Liver (tissue), 9 donors: ENCODE data around the gene CPNE1. TPM values are rescaled to one million over a fixed set of nuclear protein-coding genes. Genes with fewer than 3 reads are reported as not detected.

Source experiments
- DNase-seq: peaks from one replicate; pipeline ENCODE4 v3.0.0-alpha.2; 2017; ENCODE audit warnings: low spot score
- H3K27ac ChIP-seq, 2 donors: one replicate each; pipeline ENCODE4 v1.7.0; 2013; ENCODE audit warnings: inconsistent platforms in 2 of 2, low read length in 2 of 2, control low read depth in 1 of 2, low read depth in 1 of 2, mild to moderate bottlenecking in 1 of 2
- H3K27me3 ChIP-seq, 4 donors: one replicate each; pipeline versions ENCODE4 v1.6.1 to v1.7.0; 2013; ENCODE audit warnings: low read length in 3 of 4, inconsistent platforms in 1 of 4, mild to moderate bottlenecking in 1 of 4, moderate library complexity in 1 of 4; ENCODE audit not compliant: control insufficient read depth in 4 of 4, insufficient read depth in 4 of 4
- H3K36me3 ChIP-seq, 4 donors: one replicate each; pipeline versions ENCODE4 v1.6.1 to v1.7.0; 2013; ENCODE audit warnings: low read length in 3 of 4, mild to moderate bottlenecking in 3 of 4, low read depth in 1 of 4, moderate library complexity in 1 of 4; ENCODE audit not compliant: control insufficient read depth in 4 of 4, insufficient read depth in 3 of 4
- H3K4me1 ChIP-seq, 4 donors: one replicate each; pipeline versions ENCODE4 v1.6.1 to v1.7.0; 2013; ENCODE audit warnings: low read length in 3 of 4, mild to moderate bottlenecking in 3 of 4, moderate library complexity in 1 of 4; ENCODE audit not compliant: control insufficient read depth in 4 of 4, insufficient read depth in 4 of 4
- H3K4me3 ChIP-seq, 3 donors: one replicate each; pipeline versions ENCODE4 v1.6.1 to v1.7.0; 2013; ENCODE audit warnings: low read length in 3 of 3, control low read depth in 1 of 3, low read depth in 1 of 3, mild to moderate bottlenecking in 1 of 3
- H3K9ac ChIP-seq, 2 donors: one replicate each; pipeline ENCODE4 v1.7.0; 2013; ENCODE audit warnings: low read length in 2 of 2, mild to moderate bottlenecking in 2 of 2, moderate library complexity in 2 of 2, control low read depth in 1 of 2, low read depth in 1 of 2
- H3K9me3 ChIP-seq, 4 donors: one replicate each; pipeline versions ENCODE4 v1.6.1 to v1.7.0; 2013; ENCODE audit warnings: low read length in 3 of 4; ENCODE audit not compliant: control insufficient read depth in 4 of 4
- ATF3 ChIP-seq: IDR thresholded peaks from 2 replicates; pipeline ENCODE4 v1.6.1; 2016; ENCODE audit warnings: antibody characterized with exemption
- EGR1 ChIP-seq, 2 donors: IDR thresholded peaks; 2 replicates each; pipeline ENCODE4 v1.6.1; 2016 to 2018; ENCODE audit warnings: antibody characterized with exemption in 2 of 2, low read depth in 2 of 2
- FOXA1 ChIP-seq: IDR thresholded peaks from 2 replicates; pipeline ENCODE4 v1.6.1; 2016; ENCODE audit warnings: antibody characterized with exemption
- FOXA2 ChIP-seq: IDR thresholded peaks from 2 replicates; pipeline ENCODE4 v1.6.1; 2016; ENCODE audit warnings: antibody characterized with exemption
- GABPA ChIP-seq, 2 donors: IDR thresholded peaks in 1 of 2; conservative IDR thresholded peaks in 1 of 2; 2 replicates each; pipeline ENCODE4 v1.6.1; 2016; ENCODE audit warnings: antibody characterized with exemption in 2 of 2, mild to moderate bottlenecking in 1 of 2, moderate library complexity in 1 of 2
- HNF4A ChIP-seq, 2 donors: conservative IDR thresholded peaks; 2 replicates each; pipeline ENCODE4 v1.6.1; 2016; ENCODE audit warnings: antibody characterized with exemption in 2 of 2, mild to moderate bottlenecking in 2 of 2
- HNF4G ChIP-seq: IDR thresholded peaks from 2 replicates; pipeline ENCODE4 v1.6.1; 2016; ENCODE audit warnings: antibody characterized with exemption
- JUND ChIP-seq, 2 donors: IDR thresholded peaks; 2 replicates each; pipeline ENCODE4 v1.6.1; 2016; ENCODE audit warnings: antibody characterized with exemption in 2 of 2
- MAX ChIP-seq: IDR thresholded peaks from 2 replicates; pipeline ENCODE4 v1.6.1; 2016; ENCODE audit warnings: antibody characterized with exemption
- NR2F2 ChIP-seq: IDR thresholded peaks from 2 replicates; pipeline ENCODE4 v1.6.1; 2016; ENCODE audit warnings: antibody characterized with exemption
- RAD21 ChIP-seq, 2 donors: IDR thresholded peaks; 2 replicates each; pipeline ENCODE4 v1.6.1; 2016; ENCODE audit warnings: antibody characterized with exemption in 2 of 2, mild to moderate bottlenecking in 2 of 2
- RXRA ChIP-seq, 2 donors: IDR thresholded peaks; 2 replicates each; pipeline ENCODE4 v1.6.1; 2017 to 2018; ENCODE audit warnings: antibody characterized with exemption in 2 of 2, mild to moderate bottlenecking in 1 of 2
- SP1 ChIP-seq: IDR thresholded peaks from 2 replicates; pipeline ENCODE4 v1.6.1; 2018; ENCODE audit warnings: antibody characterized with exemption, mild to moderate bottlenecking
- TAF1 ChIP-seq: conservative IDR thresholded peaks from 2 replicates; pipeline ENCODE4 v1.6.1; 2016; ENCODE audit warnings: antibody characterized with exemption, mild to moderate bottlenecking
- YY1 ChIP-seq: IDR thresholded peaks from 2 replicates; pipeline ENCODE4 v1.6.1; 2016; ENCODE audit warnings: antibody characterized with exemption, mild to moderate bottlenecking
- ZBTB33 ChIP-seq: IDR thresholded peaks from 2 replicates; pipeline ENCODE4 v1.6.1; 2016; ENCODE audit warnings: antibody characterized with exemption
- WGBS: extraction: QIAGEN DNeasy Blood & Tissue Kit; methylation state at CpG from one replicate; pipeline ENCODE4 v1.1.7; 2013; 5-methylcytosine and 5-hydroxymethylcytosine counted together
- polyA plus RNA-seq, 2 donors: library from polyadenylated mRNA; stranded (reverse) in 1 of 2; unstranded in 1 of 2; fragments of 200-250 nt in 1 of 2; fragments of >200 nt in 1 of 2; fragmentation: Nextera tagmentation in 1 of 2; extraction: Ambion mirVana in 1 of 2; gene quantifications; one replicate each; pipeline versions ENCODE4 v1.2.1 to v1.2.3, GENCODE V29; 2013 to 2015
- total RNA-seq, 2 donors: library from RNA; depleted of rRNA; stranded (reverse); fragments of >200 nt; gene quantifications; one replicate each; pipeline ENCODE4 v1.2.3, GENCODE V29; 2014
- TF ChIP-seq, protein P1 (sequence below): IDR thresholded peaks from 2 replicates; pipeline ENCODE4 v1.6.1; 2016; ENCODE audit warnings: antibody characterized with exemption, mild to moderate bottlenecking
- TF ChIP-seq, protein P2 (sequence below): fragments of 150-350 bp; IDR thresholded peaks from 2 replicates; pipeline ENCODE4 v1.5.1; 2017; ENCODE audit warnings: improper control_type of control experiment, low read depth, low read length; ENCODE audit not compliant: missing input control
- donor health status: healthy.
- donor health status: healthy.
- donor health status: healthy.
- donor health status: healthy.
- donor health status: healthy.

The CPNE1 gene
- total and polyA plus RNA-seq, 4 donors: 25.5 to 55.4 (median 50.5) TPM

DNA sequence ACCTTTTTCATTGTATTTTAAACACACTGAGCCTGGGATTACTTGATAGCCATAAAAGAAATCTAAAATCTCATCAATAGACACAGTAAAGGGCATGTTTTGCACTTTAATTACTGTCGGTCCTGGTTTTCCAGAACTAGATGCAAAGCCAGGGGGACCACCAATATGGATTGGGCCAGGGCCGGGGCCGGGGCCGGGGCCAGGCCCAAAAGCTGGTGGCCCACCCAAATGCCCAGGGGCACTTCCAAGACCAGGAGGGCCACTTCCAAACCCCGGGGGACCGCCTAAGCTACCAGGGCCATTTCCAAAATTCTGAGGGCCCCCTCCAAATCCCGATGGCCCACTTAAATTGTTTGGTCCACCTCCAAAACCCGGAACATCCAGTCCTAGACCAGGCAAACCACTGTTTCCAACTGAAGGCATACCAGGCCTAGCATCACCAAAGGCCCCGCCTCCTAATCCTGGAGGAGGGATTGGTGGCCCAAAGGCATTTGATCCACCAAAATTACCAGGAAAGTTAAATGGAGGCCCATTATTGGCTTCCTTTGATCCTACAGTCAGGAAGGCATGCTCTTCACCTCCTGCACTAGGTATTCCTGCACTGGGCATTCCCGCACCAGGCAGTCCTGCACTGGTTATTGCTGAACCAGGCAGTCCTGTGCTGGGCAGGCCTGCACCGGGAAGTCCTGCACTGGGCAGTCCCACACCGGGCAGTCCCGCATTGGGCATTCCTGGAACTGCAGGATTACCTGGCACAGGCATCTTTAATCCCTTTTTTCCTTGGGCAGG lies 11.9 kb downstream of the CPNE1 start:
- H3K27me3 ChIP-seq: no peaks in the 10 kb centered on the region
- no peak overlapping the region for H3K9ac ChIP-seq
- DNase-seq: no peak
- no peak overlapping the region for H3K4me3 ChIP-seq
- H3K27ac ChIP-seq: no peak overlapping the region
- no peaks in the 10 kb centered on the region for H3K9me3 ChIP-seq
- peaks cover 0 to 11% (median 4%) of the 10 kb centered on the region in 4 donors for H3K4me1 ChIP-seq
- no peak for TF ChIP-seq MAX
- no peak for TF ChIP-seq NR2F2
- TF ChIP-seq, protein P1, sequence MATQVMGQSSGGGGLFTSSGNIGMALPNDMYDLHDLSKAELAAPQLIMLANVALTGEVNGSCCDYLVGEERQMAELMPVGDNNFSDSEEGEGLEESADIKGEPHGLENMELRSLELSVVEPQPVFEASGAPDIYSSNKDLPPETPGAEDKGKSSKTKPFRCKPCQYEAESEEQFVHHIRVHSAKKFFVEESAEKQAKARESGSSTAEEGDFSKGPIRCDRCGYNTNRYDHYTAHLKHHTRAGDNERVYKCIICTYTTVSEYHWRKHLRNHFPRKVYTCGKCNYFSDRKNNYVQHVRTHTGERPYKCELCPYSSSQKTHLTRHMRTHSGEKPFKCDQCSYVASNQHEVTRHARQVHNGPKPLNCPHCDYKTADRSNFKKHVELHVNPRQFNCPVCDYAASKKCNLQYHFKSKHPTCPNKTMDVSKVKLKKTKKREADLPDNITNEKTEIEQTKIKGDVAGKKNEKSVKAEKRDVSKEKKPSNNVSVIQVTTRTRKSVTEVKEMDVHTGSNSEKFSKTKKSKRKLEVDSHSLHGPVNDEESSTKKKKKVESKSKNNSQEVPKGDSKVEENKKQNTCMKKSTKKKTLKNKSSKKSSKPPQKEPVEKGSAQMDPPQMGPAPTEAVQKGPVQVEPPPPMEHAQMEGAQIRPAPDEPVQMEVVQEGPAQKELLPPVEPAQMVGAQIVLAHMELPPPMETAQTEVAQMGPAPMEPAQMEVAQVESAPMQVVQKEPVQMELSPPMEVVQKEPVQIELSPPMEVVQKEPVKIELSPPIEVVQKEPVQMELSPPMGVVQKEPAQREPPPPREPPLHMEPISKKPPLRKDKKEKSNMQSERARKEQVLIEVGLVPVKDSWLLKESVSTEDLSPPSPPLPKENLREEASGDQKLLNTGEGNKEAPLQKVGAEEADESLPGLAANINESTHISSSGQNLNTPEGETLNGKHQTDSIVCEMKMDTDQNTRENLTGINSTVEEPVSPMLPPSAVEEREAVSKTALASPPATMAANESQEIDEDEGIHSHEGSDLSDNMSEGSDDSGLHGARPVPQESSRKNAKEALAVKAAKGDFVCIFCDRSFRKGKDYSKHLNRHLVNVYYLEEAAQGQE: no peak
- TF ChIP-seq HNF4G: no peak
- TF ChIP-seq, protein P2, sequence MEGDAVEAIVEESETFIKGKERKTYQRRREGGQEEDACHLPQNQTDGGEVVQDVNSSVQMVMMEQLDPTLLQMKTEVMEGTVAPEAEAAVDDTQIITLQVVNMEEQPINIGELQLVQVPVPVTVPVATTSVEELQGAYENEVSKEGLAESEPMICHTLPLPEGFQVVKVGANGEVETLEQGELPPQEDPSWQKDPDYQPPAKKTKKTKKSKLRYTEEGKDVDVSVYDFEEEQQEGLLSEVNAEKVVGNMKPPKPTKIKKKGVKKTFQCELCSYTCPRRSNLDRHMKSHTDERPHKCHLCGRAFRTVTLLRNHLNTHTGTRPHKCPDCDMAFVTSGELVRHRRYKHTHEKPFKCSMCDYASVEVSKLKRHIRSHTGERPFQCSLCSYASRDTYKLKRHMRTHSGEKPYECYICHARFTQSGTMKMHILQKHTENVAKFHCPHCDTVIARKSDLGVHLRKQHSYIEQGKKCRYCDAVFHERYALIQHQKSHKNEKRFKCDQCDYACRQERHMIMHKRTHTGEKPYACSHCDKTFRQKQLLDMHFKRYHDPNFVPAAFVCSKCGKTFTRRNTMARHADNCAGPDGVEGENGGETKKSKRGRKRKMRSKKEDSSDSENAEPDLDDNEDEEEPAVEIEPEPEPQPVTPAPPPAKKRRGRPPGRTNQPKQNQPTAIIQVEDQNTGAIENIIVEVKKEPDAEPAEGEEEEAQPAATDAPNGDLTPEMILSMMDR: no peak
- TF ChIP-seq FOXA2: no peak
- TF ChIP-seq RAD21 (IDR thresholded peaks at IDR 0.05): no peak
- no peak for TF ChIP-seq HNF4A (conservative IDR thresholded peaks at IDR 0.05)
- no peak for TF ChIP-seq RXRA (IDR thresholded peaks at IDR 0.05)
- TF ChIP-seq YY1: no peak
- no peak for TF ChIP-seq SP1
- TF ChIP-seq GABPA (IDR thresholded peaks at IDR 0.05 in 1 of 2, conservative IDR thresholded peaks at IDR 0.05 in 1 of 2): no peak
- no peak for TF ChIP-seq FOXA1
- TF ChIP-seq ZBTB33: no peak
- TF ChIP-seq JUND (IDR thresholded peaks at IDR 0.05): no peak
- no peak for TF ChIP-seq EGR1 (IDR thresholded peaks at IDR 0.05; ENCODE audit: low read depth in 2 of 2)
- TF ChIP-seq TAF1: no peak
- TF ChIP-seq ATF3: no peak
- whole genome bisulfite sequencing: 98% methylated on average over 13 of the region's 13 CpGs
- peaks cover 1 to 23% (median 20%) of the 10 kb centered on the region in 4 donors for H3K36me3 ChIP-seq
